Measurements from ENCODE around the gene FBXO31.

FBXO31 gene

GRCh38 chr16:87316450-87316922 lies 67.1 kb downstream of the FBXO31 start:
- TF ChIP-seq CTCF (IDR thresholded peaks at IDR 0.05; ENCODE audit: low read depth, low read length), result no peak
- DNase-seq (ENCODE audit: extremely low read depth, low read depth), result no peak

DNA sequence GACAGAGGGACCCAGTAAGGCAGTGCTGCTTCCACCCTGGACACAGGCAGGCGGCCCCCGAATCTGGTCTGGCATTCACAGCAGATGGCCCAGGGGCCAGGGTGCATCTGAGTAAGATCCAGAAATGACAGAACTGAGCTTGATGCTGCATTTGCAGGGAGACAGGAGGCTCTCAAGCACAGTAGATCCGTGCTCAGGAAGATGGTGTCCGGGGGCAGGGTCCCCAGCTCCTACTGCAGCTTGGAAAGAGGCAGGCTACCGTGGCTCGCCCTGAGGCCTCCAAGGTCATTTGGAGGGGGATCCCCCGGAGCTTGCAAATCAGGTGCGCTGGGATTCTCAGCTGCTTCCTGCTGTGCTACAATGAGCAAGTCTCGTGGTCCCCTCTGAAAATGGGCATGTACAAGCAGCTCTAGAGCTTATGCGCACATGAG lies 68.6 kb downstream of the FBXO31 start:
- no peak for DNase-seq (ENCODE audit: extremely low read depth, low read depth)
- TF ChIP-seq CTCF (IDR thresholded peaks at IDR 0.05; ENCODE audit: low read depth, low read length), result no peak

DNA sequence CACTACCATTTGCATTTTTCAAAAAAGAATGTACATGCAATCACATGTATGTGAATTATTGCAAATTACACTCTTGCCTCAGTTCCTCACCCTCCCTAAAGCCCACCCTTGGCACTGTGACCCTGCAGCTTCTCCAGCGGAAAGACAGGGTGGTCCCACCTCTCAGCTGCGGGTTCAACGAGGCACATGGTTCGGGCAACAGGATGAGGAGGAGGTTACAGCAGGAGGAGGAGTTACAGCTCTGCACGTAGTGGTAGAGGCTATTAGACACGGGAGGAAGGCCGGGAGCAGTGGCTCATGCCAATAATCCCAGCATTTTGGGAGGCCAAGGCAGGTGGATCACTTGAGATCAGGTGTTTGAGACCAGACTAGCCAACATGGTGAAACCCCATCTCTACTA lies 71.6 kb downstream of the FBXO31 start:
- DNase-seq (ENCODE audit: extremely low read depth, low read depth), result no peak
- TF ChIP-seq CTCF (IDR thresholded peaks at IDR 0.05; ENCODE audit: low read depth, low read length), result no peak

- no peak for DNase-seq (ENCODE audit: extremely low read depth, low read depth)
- TF ChIP-seq CTCF (IDR thresholded peaks at IDR 0.05; ENCODE audit: low read depth, low read length), result no peak
These were observed 72.2 kb downstream of the FBXO31 start for GRCh38 chr16:87311387-87311786.

DNA sequence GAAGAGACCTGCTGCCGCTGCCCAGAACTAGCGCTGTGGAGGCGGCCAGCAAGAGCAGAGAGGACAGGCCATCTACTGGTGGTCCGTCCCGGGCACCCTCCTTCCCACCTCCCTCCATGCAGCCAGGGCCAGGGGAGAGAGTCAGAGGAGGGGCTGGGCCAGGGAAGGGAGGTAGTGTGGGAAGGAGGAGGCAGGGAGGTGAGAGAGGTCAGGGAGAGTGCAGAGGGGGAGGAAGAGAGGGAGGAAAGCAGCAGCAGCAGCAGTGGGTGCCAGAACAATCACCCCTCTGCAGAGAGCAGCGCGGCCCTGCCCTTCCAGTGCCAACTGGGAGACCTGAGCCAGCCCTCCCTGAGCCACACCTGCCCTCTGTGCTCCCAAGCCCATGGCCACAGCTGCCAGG lies 73.0 kb downstream of the FBXO31 start:
- no peak for TF ChIP-seq CTCF (IDR thresholded peaks at IDR 0.05; ENCODE audit: low read depth, low read length)
- DNase-seq (ENCODE audit: extremely low read depth, low read depth), result no peak

DNA sequence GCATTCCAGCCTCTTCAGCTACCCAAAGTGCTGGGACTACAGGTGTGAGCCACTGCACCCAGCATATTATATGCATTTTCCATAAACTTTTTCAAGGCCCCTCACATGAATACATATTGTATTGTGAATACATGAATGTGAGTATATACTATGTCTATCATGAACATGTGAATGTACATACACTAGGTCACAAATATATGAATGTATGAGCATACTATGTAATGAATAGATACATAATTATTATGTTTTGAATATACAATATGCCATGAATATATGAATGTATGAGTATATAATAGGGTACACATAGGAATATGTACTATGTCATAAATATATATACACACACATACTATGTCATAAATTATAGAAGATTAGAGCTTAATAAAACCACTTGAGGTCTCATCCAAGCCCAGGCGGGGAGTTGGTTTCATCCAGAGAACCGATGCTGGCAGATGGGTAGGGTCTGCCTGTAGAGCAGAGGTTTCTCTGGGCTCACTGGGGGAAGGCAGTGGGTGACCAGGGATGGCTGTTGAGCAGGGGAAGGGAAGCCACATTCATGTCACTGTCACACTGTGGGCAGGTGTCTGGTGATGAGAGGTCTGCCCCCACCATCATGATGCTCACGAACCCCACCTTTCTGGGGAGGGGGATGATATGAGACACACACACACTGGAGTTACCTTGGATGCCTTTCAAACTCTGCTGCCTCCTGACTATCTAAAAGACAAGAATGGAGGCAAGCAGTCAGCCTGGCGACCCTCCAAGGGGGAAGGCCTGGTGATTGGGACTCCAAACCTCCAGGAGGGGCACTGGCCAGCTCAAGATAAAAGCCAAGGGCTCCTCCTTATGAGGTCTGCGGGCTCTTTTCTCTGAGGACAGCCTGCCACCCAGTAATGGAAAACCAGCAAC lies 73.7 kb downstream of the FBXO31 start:
- DNase-seq (ENCODE audit: extremely low read depth, low read depth), result no peak
- TF ChIP-seq CTCF (IDR thresholded peaks at IDR 0.05; ENCODE audit: low read depth, low read length), result no peak

GRCh38 chr16:87308826-87309225 lies 74.8 kb downstream of the FBXO31 start:
- no peak for TF ChIP-seq CTCF (IDR thresholded peaks at IDR 0.05; ENCODE audit: low read depth, low read length)

More at GRCh38 chr16:87308826-87309225, 74.8 kb downstream of the FBXO31 start:
- DNase-seq (ENCODE audit: extremely low read depth, low read depth), result no peak

Data from AG09319 (cell line).